ENCODE data around the gene PGPEP1. TPM values are rescaled to one million over a fixed set of nuclear protein-coding genes. Genes with fewer than 3 reads are reported as not detected.

The PGPEP1 gene
- total and polyA plus RNA-seq, 10 of the 15 experiments (the other 5 are each of a cell fraction or from before 2014, with no cell fraction given): 13.8 to 39.4 (median 17.0) TPM

- TF ChIP-seq, protein P1, sequence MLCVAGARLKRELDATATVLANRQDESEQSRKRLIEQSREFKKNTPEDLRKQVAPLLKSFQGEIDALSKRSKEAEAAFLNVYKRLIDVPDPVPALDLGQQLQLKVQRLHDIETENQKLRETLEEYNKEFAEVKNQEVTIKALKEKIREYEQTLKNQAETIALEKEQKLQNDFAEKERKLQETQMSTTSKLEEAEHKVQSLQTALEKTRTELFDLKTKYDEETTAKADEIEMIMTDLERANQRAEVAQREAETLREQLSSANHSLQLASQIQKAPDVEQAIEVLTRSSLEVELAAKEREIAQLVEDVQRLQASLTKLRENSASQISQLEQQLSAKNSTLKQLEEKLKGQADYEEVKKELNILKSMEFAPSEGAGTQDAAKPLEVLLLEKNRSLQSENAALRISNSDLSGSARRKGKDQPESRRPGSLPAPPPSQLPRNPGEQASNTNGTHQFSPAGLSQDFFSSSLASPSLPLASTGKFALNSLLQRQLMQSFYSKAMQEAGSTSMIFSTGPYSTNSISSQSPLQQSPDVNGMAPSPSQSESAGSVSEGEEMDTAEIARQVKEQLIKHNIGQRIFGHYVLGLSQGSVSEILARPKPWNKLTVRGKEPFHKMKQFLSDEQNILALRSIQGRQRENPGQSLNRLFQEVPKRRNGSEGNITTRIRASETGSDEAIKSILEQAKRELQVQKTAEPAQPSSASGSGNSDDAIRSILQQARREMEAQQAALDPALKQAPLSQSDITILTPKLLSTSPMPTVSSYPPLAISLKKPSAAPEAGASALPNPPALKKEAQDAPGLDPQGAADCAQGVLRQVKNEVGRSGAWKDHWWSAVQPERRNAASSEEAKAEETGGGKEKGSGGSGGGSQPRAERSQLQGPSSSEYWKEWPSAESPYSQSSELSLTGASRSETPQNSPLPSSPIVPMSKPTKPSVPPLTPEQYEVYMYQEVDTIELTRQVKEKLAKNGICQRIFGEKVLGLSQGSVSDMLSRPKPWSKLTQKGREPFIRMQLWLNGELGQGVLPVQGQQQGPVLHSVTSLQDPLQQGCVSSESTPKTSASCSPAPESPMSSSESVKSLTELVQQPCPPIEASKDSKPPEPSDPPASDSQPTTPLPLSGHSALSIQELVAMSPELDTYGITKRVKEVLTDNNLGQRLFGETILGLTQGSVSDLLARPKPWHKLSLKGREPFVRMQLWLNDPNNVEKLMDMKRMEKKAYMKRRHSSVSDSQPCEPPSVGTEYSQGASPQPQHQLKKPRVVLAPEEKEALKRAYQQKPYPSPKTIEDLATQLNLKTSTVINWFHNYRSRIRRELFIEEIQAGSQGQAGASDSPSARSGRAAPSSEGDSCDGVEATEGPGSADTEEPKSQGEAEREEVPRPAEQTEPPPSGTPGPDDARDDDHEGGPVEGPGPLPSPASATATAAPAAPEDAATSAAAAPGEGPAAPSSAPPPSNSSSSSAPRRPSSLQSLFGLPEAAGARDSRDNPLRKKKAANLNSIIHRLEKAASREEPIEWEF (IDR thresholded peaks at IDR 0.05; ENCODE audit: insufficient replicate concordance, low read depth, low read length): no peak
- TF ChIP-seq, protein P2, sequence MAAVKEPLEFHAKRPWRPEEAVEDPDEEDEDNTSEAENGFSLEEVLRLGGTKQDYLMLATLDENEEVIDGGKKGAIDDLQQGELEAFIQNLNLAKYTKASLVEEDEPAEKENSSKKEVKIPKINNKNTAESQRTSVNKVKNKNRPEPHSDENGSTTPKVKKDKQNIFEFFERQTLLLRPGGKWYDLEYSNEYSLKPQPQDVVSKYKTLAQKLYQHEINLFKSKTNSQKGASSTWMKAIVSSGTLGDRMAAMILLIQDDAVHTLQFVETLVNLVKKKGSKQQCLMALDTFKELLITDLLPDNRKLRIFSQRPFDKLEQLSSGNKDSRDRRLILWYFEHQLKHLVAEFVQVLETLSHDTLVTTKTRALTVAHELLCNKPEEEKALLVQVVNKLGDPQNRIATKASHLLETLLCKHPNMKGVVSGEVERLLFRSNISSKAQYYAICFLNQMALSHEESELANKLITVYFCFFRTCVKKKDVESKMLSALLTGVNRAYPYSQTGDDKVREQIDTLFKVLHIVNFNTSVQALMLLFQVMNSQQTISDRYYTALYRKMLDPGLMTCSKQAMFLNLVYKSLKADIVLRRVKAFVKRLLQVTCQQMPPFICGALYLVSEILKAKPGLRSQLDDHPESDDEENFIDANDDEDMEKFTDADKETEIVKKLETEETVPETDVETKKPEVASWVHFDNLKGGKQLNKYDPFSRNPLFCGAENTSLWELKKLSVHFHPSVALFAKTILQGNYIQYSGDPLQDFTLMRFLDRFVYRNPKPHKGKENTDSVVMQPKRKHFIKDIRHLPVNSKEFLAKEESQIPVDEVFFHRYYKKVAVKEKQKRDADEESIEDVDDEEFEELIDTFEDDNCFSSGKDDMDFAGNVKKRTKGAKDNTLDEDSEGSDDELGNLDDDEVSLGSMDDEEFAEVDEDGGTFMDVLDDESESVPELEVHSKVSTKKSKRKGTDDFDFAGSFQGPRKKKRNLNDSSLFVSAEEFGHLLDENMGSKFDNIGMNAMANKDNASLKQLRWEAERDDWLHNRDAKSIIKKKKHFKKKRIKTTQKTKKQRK (IDR thresholded peaks at IDR 0.05; ENCODE audit: low read depth, low read length): no peak
- TF ChIP-seq RELA (IDR thresholded peaks at IDR 0.05; ENCODE audit: borderline replicate concordance, partially characterized antibody): no peak
- TF ChIP-seq BCL11A (IDR thresholded peaks at IDR 0.05; ENCODE audit: low read depth, low read length): no peak
- TF ChIP-seq, protein P3, sequence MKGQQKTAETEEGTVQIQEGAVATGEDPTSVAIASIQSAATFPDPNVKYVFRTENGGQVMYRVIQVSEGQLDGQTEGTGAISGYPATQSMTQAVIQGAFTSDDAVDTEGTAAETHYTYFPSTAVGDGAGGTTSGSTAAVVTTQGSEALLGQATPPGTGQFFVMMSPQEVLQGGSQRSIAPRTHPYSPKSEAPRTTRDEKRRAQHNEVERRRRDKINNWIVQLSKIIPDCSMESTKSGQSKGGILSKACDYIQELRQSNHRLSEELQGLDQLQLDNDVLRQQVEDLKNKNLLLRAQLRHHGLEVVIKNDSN (IDR thresholded peaks at IDR 0.05; ENCODE audit: borderline replicate concordance, extremely low read length, insufficient read depth, low read depth, low read length): peak; percentile 91
Observed at GRCh38 chr19:18340990-18341868, 831 bp downstream of the PGPEP1 start (continued).
